ENCODE measurements around the gene GFAP.

- TF ChIP-seq TCF7 (CRISPR knock-in tag; IDR thresholded peaks at IDR 0.05; ENCODE audit: low read depth) (no peak), CTCF (IDR thresholded peaks at IDR 0.05) (no peak), PRDM15 (CRISPR knock-in tag; IDR thresholded peaks at IDR 0.05) (no peak)
Observed at GRCh38 chr17:44922746-44923470, 7.6 kb upstream of the GFAP start.
